Fibroblast of lung (primary cell): ENCODE measurements around the gene EMILIN3.

ENCODE experiments used
- EZH2 ChIP-seq: IDR thresholded peaks from 2 replicates; pipeline ENCODE4 v1.5.1; 2012; ENCODE audit warnings: low read length, control low read depth, mild to moderate bottlenecking; ENCODE audit errors: missing control alignments
- TF ChIP-seq, protein P1 (sequence below), 2 donors: IDR thresholded peaks in 1 of 2; conservative IDR thresholded peaks in 1 of 2; 1 replicate in 1 of 2; 2 replicates in 1 of 2; pipeline ENCODE4 v1.5.1; 2011 to 2012; ENCODE audit warnings: low read length in 2 of 2, control low read depth in 1 of 2, inconsistent platforms in 1 of 2, low read depth in 1 of 2, mild to moderate bottlenecking in 1 of 2

DNA sequence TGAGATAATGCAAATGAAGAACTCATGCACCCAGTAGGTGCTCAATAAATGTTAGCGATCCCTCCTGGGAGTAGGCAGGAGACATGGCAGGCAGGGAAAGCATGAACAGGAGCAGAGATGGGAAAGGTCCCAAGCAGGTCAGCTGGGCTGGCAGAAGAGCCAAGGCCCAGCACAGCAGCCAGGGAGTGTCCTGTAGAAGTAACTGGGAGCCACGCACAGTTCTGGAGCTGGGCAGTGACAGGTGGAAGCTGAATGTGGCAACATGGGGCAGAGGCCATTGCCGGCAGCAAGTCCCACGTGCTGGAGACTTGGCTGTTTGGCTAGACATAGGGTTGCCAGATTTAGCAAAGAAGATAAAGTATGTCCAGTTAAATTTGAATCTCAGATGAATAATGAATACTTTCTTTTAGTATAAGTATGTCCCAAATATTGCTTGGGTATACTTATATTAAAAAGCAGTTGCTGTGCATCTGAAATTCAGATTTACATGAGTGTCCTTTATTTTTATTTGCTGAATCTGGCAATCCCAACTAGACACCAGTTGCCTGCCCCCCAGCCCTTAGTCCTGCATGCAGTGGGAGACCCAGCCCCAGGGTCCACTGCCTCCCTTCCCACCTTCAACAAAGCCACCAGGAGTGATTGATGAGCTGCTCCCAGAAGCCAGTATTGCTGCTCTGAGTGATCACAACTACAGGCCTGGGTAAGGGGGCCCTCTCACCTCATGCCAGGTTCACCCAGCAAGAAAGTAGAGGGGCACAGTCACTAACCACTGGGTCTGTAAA lies 29.7 kb downstream of the EMILIN3 start:
- TF ChIP-seq, protein P1, sequence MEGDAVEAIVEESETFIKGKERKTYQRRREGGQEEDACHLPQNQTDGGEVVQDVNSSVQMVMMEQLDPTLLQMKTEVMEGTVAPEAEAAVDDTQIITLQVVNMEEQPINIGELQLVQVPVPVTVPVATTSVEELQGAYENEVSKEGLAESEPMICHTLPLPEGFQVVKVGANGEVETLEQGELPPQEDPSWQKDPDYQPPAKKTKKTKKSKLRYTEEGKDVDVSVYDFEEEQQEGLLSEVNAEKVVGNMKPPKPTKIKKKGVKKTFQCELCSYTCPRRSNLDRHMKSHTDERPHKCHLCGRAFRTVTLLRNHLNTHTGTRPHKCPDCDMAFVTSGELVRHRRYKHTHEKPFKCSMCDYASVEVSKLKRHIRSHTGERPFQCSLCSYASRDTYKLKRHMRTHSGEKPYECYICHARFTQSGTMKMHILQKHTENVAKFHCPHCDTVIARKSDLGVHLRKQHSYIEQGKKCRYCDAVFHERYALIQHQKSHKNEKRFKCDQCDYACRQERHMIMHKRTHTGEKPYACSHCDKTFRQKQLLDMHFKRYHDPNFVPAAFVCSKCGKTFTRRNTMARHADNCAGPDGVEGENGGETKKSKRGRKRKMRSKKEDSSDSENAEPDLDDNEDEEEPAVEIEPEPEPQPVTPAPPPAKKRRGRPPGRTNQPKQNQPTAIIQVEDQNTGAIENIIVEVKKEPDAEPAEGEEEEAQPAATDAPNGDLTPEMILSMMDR (conservative IDR thresholded peaks at IDR 0.05 in 1 of 2, IDR thresholded peaks at IDR 0.05 in 1 of 2; ENCODE audit: low read depth in 1 of 2, low read length in 2 of 2) = no peak
- no peak for TF ChIP-seq EZH2
